HTERT RPE-1 (cell line): ENCODE measurements around the gene VSIR.

Experiments
- in situ Hi-C: fragments of 300-500 bp; cut with MboI; formaldehyde crosslinking; loops from 4 replicates; pipeline ENCODE4 v1.14.3; 2020; ENCODE audit warnings: low sequenced_read_pairs

VSIR gene

DNA sequence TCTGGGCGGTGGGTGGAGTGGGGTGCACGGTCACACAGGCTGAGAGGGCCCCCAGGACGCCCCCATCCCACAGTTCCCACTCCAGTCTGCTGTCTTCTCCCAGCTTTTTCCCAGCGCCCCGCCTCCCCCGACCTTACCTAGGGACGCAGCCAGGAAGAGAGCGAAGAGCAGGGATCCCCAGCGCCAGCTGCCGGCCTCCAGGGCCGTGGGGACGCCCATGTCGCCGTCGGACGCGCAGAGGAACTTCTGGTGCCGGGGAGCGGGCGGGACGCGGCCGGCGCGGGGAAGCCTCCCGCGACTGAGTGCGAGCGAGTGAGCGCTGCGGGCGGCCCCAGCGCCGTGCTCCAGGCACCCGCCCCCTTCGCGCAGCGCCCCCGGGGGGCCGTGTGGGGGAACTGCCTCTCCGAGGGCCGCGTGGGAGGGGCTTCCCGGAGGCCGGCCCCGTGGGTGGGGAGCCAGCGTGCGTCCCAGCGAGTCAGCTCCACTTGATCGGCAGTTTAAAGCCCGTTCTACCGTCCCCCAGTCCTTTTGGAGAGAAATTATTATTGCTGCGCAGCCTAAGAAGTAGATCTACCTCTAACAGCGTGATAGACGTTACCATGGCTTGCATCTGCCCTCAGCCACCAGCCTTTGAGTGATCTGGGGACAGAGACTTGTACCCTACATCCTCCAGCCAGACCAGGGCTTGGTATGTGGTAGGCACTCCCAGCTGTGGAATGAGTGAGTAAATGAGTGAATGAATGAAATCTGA, at the start of gene VSIR:
Gene VSIR, minus strand, starts transcription at position 300 of the 751 bp plus-strand sequence. Its CDS starts 81 bp downstream, at position 219.
- in situ Hi-C loops, result no loop called here

DNA sequence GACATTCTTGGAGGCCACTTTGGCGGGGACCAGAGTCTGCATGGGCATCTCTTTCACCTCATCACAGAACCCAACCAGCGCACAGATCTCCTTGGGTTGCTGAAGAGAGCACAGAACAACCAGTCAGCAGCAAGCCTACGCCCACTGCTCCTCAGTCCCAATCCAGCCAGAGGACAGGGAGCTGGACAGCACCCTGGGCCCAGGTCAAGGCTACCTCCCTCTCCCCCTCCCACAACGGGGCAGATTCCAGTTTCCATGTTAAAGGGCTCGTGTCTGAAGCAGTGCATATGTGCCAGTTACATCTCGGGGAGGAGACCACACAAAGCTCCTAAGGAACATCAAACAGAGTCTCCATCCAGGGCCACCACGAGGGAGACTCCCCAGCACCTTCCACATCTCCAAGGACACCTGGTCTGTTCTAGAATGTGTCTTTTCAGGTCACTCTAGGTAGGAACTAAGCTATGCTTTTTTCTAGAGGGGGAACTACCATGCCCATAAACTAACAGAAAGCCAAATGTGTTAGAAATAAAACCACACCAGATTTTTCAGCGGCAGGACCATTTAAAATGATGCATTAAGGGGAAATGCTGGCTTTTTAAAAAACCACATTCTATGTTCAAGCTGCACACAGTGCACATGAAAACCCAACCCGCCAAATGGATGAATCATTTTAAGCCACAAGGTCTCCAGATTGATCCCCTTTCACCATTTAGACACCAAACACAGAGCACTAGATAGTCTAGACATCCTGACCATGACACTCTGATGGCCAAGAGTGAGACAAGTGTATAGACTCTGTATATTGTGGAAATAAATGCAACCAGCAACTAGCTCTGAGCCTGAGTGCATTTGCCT, 48.8 kb upstream of the VSIR start:
- in situ Hi-C loops, result no loop called here

DNA sequence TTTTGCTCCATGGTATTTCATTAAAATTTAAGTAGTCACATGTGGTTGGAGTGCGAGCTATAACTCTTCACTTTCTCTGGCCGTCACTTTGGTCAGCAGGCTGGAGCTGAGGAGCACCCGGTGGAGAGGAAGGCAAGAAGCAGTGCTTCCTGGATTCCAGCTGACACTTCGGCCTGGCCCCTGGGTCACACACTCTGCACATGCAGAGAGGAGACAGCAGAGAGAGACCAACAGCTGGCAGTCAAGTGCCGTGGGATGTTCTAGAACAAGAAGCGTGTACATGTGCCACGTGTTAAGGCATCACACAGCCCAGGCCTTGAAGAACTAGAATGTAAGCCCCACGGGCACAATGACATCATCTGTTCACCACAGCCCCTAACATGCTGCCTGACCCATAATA, 47.6 kb upstream of the VSIR start:
- in situ Hi-C loops, result no loop called here

DNA sequence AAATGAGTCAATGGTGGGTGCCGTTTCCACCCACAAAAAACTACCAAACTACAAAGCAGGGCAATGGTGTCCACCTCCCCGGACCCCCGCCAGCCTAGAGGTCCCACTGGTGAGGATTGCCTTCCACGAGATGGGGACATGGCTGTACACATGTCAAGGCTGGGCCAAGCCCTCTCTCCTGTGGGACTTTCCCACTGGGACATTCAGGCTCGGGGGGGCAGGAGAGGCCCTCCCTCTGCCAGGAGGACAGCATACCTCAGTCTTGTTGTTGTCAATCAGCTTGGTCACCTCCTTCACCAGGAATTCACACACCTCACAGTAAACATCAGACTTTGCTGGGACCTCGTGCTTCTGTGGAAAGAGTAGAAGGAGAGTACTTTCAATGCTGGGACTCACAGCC, 46.7 kb upstream of the VSIR start:
- in situ Hi-C loops, result no loop called here

DNA sequence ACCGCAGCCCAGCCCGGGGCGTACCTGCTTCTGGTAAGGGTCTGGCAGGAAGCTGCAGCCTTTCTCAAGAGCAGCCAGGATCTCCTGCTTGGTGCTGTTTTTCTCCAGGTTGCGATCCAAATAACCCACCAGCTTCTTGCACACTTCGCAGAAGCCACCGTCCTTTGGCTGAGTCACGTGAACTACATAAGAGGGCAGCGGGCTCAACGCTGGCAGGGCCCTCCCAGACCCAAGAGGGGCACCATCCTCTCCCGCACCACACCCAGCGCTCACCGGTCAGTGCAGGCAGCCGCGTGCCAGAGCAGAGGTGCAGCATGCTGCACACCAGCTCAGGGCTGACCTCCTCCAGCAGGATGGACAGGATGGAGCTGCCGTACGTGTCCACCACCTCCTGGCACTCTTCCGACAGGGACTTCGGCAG, 46.1 kb upstream of the VSIR start:
- in situ Hi-C loops, result no loop called here

DNA sequence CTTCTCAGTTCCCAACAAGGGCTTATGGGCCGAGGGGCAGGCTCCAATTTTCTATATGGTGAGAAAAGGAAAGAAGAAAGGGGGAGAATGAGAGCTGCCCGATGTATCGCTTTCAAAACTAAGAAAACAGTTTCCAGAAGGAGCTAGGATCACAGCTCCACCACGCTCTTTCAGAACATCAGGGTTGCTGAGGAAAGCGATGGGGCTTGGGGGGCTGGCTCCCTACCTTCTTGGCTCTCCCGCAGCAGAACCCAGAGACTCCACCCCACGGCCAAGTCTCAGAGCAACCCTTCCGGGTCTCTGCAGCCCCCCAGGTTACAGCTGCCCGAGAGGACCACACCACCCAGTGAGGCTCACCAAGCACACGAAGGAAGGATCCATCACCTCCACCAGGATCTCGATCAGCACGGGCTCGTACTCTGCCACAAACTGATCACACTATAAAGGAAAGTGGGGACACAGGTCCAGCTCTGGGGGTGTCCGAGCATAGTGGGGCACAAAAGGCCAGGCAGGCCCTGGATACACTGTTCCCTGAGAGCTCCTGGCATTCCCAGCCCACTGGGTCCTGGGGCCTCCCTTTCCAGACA, 45.4 kb upstream of the VSIR start:
- in situ Hi-C loops, result no loop called here

DNA sequence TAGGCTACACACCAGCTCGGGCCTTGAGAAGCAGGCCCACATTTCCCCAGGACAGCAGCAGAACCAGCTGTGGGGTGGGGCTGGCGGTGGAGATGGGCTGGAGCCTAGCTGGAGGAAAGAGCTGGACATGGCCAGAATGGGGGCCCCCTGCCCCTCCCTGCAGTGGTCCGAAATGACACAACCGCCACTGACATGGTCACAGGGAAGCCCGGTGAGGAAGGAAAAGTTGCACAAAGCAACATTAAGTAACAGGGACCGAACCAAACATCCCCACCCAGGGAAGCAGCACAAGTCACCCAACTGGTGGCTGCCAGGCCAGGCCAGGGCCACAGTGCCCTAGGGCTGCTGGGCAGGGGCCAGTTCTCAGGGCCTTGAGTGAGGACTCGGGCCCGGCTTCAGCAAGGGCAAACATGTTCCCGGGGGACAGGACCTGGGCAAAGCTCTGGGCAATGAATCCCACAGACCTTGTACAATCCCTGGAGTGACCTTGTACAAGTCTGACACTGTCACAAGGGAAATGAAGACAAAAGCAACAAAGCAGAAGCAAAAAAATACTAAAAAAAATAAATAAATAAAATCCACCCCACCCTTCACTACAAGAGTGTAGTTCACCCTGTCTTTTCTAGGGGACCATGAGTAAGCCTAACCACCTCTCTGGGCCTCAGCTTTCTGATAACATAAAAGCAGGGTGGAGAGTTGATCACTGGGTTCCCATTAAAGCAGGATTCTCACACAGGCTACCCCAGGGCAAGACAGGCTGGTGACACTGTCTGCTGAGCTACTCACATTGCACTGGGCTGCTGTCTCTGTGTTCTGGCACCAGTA, 44.7 kb upstream of the VSIR start:
- in situ Hi-C loops, result no loop called here

DNA sequence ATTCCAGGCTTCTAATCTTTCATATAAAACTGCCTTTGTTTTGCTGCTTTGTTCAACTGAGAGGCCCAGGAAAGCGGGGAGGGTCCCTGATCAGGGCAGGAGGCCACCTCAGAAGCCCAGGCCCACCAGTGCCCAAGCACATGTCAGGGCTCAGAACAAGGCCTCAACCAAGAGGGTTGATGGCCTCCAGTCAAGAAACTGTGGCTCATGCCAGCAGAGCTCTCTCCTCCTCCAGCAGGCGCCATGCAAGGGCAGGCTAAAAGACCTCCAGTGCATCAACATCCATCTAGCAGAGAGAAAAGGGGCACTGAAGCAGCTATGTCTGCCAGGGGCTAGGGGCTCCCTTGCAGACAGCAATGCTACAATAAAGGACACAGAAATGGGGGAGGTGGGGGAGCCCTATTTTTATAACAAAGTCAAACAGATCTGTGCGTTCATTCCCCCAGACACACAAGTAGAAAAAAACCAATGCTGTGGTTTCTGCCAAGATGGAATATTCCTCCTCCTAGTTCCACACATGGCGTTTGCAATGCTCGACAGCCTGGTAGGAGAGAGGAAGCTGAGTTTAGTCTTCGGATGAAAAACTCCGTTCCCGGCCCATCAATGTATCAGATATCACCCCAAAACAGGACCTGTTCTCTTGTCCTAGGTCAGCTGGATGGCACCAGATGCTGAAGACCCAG, 43.8 kb upstream of the VSIR start:
- in situ Hi-C loops, result no loop called here

DNA sequence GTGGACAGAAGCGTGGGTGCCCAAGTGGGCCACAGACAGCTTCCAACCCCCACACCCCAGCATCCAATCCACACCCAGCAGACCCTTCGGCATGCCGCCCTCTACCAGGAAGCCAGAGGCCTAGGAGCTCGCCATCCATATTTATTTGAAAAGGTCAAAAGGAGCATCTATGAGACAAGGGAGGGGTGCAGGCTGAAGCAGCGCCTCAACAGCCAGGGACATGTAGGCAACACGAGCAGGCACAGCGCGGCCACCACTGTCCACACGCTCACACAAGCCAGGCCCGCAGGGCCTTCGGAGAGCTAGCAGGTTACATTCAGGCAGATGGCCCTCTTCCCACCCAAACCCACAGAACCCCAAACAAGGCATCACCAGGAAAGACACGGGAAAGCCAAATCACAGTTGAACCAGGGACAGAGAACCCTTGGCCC, 43.1 kb upstream of the VSIR start:
- in situ Hi-C loops, result no loop called here

DNA sequence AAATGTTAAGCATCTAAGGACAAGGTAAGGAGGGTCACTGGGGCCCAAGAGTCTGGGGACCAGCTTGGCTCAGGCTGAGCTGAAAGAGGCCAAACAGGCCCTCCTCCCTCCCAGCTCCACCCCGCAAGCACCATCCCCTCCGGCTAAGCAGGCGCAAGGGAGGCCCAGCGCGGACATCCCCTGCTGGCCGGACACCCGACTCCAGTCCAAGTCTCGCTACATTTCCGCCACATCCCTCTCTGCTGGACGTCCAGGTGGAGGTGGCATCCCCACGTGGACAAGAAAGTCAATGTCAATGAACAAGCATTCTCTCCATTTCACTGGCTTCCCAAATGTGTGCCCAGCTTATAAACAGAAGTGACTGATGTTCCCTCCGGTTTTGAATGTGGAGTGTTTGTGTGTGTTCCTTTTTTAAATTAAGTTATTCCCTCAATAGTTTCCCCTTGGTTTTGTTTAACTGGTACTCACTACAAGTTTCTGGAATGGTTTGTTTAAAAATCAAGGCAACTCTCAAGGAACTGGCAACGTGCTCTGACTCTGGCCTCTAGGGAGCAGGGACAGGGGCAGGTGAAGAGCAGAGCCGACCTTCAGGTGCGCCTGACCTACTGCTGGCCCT, 42.3 kb upstream of the VSIR start:
- in situ Hi-C loops, result no loop called here

DNA sequence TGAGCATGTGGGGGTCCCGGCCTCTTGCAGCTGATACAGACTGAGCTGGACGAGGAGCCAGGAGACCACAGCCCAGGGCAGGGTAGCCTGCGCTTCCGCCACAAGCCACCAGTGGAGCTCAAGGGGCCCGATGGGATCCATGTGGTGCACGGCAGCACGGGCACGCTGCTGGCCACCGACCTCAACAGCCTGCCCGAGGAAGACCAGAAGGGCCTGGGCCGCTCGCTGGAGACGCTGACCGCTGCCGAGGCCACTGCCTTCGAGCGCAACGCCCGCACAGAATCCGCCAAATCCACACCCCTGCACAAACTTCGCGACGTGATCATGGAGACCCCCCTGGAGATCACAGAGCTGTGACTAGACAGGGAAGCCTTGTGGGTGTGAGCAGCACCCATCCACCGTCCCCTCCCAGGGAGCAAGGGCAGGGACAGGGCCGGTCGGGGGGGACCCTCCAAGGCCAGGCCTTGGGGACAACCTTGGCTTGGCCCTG, 41.6 kb upstream of the VSIR start:
- in situ Hi-C loops, result no loop called here

DNA sequence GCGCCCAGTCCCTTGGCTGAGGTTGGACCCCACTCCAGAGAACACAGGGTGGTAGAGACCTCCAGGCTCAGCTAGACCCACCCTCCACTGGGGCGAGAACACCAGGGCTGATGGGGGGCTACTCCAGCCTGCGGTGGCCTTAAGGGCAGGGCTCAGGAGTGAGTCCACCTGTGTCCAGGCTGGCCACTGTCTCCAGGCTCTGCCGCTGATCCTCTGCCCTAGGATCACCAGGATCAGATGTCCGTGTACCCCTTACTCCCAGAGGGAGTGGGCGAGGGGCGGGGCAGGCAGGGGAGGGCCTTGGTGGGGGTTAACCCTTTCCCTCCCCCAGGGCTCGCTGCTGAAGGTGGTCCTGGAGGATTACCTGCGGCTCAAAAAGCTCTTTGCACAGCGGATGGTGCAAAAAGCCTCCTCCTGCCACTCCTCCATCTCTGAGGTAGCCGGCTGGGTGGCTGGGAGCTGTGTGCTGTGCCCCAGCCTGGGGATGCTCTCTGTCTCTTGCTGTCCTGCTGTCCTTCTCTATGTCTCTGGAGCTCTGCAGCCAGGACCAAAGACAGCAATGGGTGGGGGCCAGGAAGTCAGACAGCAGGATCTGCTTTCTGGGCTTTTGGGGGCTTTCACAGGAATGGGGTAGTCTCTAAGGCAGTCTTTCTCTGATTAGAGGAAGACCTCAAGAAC, 39.7 kb upstream of the VSIR start:
- in situ Hi-C loops, result no loop called here

DNA sequence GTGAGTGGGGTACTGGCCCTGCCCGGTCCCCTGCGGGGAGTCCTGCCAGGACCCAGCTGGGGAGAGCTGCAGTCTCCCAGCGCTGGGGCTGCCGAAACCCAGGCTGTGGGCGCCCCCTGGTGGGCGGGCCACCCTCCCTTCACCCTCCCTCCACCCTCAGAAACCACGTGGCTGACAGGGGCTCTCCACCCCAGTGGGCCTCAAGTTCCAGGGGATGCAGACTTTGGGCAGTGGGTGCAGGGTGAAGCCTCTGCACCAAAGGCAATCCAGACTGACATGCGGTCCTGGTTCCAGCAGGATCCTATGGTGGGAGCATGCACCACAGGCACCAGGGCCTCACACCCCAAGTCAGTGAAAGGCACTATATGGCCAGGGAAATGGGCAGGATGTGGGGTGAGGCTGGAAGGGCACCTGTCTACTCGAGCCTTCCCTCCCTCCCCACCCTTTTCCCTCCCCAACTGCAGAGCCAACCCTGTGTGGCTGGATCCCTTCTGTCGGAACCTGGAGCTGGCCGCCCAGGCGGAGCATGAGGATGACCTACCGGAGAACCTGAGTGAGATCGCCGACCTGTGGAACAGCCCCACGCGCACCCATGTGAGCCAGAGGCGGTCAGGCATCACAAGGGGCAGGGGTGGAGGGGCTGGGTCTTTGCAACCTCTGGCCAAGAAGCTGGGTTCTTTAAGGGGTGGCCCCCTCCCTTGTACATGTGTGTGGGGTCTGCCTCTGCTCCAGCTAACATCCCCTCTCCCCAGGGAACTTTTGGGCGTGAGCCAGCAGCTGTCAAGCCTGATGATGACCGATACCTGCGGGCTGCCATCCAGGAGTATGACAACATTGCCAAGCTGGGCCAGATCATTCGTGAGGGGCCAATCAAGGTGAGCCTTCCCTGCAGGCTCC, 38.9 kb upstream of the VSIR start:
- in situ Hi-C loops, result no loop called here

DNA sequence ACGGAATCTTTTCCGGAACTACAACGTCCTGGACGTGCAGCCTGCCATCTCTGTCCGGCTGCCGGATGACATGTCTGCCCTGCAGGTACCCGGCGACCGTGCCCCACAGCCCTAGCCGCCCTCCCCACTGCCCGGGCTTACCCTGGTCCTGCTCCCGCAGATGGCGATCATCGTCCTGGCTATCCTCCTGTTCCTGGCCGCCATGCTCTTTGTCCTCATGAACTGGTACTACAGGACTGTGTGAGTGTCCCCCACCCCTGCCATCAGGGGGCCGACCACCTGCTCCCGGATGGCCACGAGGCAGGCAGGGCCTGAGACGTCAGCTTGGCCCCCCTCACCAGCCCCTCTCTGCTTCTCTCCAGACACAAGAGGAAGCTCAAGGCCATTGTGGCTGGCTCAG, 38.0 kb upstream of the VSIR start:
- in situ Hi-C loops, result no loop called here

DNA sequence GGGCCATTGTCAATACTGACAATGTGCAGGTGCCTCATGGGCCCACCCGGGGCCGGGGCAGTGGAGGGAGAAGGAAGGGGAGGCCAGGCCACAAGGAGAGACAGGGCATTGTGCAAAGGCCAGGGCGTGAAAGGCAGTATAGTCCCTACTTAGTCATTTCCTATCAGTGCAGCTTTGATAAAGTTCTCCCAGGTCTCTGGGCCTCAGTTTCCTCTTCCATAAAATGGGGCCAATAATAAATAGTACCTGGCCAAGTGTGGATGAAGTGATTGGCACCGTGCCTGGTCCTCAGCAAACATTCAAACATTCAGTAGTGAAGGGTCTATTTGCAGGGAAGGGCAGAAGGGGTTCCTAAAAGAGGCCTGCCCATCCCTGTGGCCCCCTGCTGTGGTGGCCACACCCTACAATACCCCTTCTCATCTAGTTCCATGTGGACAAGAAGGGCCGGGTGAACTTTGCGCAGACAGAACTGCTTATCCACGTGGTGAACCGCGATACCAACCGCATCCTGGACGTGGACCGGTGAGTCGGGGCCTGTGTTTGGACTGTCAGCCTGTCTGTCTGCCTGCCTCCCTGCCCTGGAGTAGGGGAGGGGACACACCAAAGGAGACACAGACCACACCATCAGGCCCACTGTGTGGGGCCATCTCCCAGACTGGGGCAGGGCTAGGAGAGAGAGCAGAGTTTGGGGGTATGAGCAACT, 36.9 kb upstream of the VSIR start:
- in situ Hi-C loops, result no loop called here

DNA sequence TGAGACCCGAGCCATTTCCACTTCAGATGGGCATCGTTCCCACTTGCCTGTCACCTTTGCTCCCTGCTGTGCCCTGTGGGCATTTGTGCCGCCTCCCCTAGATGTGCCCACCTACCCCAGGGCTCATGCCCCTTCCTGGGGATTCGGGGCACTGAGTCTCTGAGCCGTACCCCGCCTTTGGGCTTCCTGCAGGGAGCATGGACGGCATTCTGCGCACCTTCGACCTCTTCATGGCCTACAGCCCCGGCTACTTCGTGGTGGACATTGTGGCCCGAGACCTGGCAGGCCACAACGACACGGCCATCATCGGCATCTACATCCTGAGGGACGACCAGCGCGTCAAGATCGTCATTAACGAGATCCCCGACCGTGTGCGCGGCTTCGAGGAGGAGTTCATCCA, 36.3 kb upstream of the VSIR start:
- in situ Hi-C loops, result no loop called here
